Skeletal muscle cell (primary cell): ENCODE data around the gene FAM234B.
"Not testable (repeated sequence)": the region's sequence is repeated elsewhere in the genome, so short reads cannot be mapped to it uniquely, and the experiment has no call there.

Source experiments
- DNase-seq: peaks from one replicate; pipeline ENCODE4 v3.0.0-alpha.2; 2010; ENCODE audit warnings: low read depth
- H3K4me3 ChIP-seq: 2 replicates; pipeline ENCODE4 v1.5.1; 2011; ENCODE audit warnings: low read depth, mild to moderate bottlenecking, control low read depth, low read length, moderate library complexity

Gene FAM234B

DNA sequence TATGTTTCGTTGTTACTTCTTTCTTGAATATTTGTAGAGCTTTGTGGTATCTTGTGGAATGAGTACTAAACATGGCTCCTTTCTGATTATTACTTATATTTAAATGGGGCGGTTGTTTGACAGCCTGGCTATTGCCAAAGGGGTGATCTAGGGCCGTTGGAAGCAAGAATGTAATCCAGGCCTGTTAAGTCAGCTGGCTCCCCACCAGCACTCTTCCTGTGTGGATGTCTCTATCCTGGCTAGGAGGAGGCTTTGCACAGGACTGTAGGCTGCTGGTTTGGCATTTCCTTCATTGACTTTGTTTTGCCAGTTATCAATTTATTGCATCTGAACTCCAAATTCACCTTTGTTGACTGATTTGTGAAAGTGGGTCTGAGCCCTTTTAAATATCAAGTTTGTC is 5.6 kb downstream of the FAM234B start:
- DNase-seq: no peak
- no peak overlapping the region for H3K4me3 ChIP-seq

DNA sequence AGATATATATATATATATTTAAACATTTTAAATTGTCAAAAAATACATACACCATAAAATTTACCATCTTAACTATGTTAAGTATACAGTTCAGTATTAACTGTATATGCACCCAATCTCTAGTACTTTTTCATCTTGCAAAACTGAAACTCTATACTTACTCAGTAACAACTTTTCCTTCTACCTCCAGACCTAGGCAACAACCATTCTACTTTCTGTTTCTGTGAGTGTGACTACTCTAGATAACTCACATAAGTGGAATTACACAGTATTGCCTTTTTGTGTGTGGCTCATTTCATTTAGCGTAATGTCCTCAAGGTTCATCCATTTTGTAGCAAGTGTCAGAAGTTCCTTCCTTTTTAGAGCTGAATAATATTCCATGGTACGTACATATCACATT is 8.2 kb downstream of the FAM234B start:
- no peak overlapping the region for H3K4me3 ChIP-seq
- DNase-seq: no peak

DNA sequence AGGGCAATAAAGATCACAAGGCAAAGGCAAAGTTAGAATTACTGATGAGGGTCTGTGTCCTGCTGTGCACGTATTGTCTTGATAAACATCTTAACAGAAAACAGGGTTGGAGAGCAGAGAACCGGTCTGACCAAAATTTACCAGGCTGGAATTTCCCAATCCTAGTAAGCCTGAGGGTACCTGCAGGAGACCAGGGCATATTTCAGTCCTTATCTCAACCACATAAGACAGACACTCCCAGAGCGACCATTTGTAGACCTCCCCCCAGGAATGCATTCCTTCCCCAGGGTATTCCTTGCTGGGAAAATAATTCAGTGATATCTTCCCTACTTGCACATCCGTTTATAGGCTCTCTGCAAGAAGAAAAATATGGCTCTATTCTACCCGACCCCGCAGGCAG is 9.4 kb downstream of the FAM234B start:
- not testable (repeated sequence) for DNase-seq, H3K4me3 ChIP-seq

DNA sequence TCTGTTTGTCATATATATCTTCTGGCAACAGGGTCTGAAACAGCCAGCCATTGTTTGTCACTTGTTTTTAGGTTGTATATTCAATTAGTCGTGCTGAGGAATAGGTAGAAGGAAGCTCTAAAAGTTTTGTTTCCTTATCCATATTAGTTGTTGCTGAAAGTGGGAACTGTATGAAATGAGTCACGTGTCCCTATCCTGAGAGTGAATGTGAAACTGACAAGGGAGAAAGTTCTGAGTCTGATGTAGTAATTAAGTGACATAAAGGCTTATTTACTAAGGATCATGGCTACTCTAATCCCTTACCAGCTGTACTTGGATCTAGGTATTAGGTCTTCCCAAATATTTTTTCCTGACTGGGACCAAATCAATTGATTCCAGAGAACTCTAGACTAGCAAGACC is 16.4 kb downstream of the FAM234B start:
- no peak for DNase-seq
- H3K4me3 ChIP-seq: no peak overlapping the region

- no peak overlapping the region for H3K4me3 ChIP-seq
- no peak for DNase-seq
Measured at GRCh38 chr12:13061377-13061776, 17.2 kb downstream of the FAM234B start.

GRCh38 chr12:13062669-13063068 is 18.5 kb downstream of the FAM234B start:
- H3K4me3 ChIP-seq: no peak overlapping the region
- no peak for DNase-seq

DNA sequence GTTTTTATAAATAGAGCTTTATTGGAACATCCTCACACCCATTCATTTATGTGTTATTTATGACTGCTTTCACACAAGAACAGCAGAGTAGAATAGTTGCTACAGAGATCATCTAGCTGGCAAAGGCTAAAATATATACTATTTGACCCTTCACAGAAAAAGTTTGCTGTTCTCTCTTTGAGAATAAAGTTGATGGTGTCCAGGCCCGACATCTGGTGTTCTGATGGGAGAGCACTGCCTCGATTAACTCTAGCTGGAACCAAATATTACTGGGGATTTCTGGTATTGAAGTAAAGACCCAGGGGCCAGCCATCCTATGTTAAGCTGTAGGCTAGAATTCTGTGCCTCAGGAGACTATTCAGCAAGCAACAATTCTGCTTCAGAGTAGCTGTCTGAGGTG is 21.8 kb downstream of the FAM234B start:
- no peak overlapping the region for H3K4me3 ChIP-seq

GRCh38 chr12:13066459-13066858 is 22.3 kb downstream of the FAM234B start:
- DNase-seq: no peak

More for the DNA sequence above, 21.8 kb downstream of the FAM234B start:
- no peak for DNase-seq

DNA sequence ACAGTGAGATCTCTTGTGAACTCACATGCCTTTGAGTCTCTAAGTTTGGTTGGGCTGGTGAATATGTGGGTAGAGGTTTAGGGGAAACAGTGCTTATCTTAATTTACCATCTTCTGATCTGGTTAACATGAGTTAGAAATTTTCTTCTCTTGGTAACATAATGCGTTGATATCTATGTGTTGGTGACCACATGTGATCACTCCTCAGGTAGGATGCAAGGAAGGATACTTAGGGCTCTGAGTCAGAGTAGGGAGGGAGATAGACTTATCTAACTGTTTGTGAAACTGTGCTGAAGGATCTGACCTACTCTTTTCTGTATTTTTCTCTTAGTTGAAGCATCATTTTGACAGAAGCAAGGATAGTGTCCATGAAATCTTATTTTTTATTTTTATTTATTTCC is 23.1 kb downstream of the FAM234B start:
- DNase-seq: no peak
- H3K4me3 ChIP-seq: no peak overlapping the region

More at GRCh38 chr12:13066459-13066858, 22.3 kb downstream of the FAM234B start:
- H3K4me3 ChIP-seq: no peak overlapping the region

GRCh38 chr12:13069380-13069779 is 25.2 kb downstream of the FAM234B start:
- DNase-seq: no peak
- no peak overlapping the region for H3K4me3 ChIP-seq

- DNase-seq: no peak
Measured at GRCh38 chr12:13071305-13072280, 27.4 kb downstream of the FAM234B start.

GRCh38 chr12:13073173-13073572 is 29.0 kb downstream of the FAM234B start:
- H3K4me3 ChIP-seq: no peak overlapping the region
- no peak for DNase-seq

More at GRCh38 chr12:13071305-13072280, 27.4 kb downstream of the FAM234B start:
- no peak overlapping the region for H3K4me3 ChIP-seq

DNA sequence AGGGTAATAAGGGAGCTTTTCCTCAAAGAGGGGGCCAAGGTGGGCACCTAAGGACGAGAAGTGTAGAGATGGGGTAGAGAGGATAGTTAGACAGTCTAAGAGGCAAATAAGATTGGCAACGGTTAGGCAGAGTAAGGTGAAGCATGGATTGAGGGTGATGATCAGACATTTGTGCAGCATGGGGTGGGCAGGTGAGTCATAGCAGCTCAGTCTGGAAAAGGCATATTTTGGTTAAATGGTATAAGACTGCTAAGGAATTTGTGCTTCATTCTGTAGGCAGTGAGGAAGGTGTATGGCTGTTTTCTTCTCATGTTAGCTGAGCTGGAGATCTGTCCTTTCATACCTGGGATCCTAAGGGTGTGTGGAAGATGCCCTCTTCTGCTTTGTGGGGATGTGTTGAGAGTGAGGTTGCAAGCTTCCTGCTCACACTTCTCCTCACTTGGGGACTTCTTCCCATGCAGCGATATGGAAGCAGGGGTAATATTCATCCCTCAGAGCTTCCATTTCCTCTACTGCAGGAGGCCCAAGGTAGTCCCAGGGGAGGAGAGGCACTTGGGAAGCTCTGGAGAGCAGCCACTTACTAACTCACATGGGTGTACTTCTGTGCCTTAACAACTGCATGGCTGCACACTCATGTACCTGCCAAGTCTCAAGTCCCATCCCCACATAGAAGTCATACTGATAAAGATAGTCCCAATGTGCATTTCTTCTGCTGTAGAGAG is 30.4 kb downstream of the FAM234B start:
- DNase-seq: no peak
- H3K4me3 ChIP-seq: no peak overlapping the region

DNA sequence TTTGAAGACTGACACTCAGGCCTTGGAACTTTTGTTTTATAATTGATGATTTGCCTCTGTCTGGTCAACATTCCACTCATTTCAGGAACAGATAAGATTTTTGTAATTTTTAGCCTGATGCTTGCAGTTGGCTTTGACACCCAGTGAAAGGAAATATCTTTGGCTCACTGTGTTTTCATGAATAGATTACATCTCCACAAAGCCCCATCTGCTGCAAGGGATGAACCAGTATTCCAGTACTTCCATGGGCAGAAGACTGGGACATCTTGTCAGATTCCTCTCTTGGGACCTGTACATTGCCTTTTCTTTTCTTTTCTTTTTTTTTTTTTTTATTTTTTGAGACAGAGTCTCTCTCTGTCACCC is 30.9 kb downstream of the FAM234B start:
- DNase-seq: no peak
- no peak overlapping the region for H3K4me3 ChIP-seq

DNA sequence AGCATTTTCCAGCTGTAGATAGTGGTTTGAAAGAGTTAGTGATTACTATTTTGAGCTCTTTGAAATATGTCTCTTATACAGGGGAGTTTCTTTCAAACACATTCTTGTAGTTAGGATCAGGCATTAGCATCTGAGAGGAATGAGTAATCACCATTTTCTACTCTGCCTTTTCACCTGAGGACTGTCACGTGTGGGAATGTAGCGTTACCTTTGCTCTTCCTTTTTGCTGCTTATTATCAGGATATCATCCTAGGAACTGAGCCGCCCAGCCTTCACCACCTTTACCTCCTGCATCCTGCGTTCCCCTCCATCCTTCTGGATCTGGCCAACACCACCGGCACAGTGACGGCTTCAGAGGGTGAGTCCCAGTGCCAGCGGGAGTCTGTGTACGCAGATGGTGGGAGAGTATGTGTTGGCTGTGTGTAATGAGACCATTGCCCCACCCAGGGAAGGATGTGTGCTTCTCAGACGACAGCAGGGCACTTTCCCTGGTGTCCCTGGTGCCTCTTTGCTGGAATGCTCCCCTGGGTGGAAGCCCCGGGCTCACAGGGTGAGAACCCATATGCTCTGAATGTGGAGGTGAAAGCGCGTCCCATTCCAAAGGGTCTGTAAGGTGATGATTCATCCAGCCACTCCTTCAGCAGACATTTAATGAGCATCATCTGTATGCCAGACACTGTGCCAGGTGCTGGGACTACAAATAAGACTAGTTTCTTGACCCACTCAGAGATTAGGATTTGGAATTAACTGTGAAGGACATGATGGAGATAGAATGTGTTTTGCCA is 31.8 kb downstream of the FAM234B start:
- no peak for DNase-seq
- no peak overlapping the region for H3K4me3 ChIP-seq

DNA sequence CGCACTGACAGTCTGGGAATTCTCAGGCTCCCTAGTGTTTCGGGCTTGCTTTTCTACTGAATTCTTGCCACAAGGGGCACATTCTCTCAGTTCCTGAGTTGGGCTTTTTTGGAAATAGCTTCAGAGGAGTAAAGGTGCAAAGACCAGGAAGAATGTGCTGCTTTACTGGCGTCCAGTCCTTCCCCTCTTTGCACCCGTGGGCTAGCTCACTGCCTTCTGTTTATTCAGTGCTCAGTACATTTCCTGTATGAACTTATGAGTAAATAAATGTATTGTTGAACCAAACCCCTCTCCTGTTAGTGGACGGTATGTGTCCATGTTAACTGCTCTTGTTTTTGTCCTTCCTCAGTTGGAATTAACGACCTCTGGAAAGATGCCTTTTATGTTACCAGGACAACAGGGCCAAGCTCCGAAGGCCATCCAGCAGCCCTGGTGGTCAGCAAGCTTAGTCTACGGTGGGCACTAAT is 35.3 kb downstream of the FAM234B start:
- no peak for DNase-seq
- no peak overlapping the region for H3K4me3 ChIP-seq

GRCh38 chr12:13080266-13080665 is 36.1 kb downstream of the FAM234B start:
- no peak for DNase-seq

DNA sequence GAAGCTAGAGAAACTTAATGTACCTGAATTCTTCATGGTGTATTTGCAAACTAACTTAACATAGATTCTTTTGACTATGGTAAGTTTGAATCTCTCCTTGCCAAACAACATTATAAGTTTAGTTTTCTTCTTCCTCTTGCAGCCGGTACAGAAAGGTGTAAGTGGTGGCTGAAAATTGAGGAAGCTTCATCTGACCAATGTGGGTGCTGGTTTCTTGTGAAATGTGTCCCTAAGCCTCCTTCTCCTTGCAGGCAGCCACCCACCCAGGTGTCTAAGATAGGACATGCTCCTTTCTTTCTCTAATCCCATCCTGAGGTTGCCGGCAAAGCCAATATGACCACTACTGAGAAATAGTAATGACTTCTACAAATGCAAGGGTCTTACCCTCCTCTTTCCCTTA is 38.7 kb downstream of the FAM234B start:
- no peak for DNase-seq
- no peak overlapping the region for H3K4me3 ChIP-seq

More at GRCh38 chr12:13080266-13080665, 36.1 kb downstream of the FAM234B start:
- no peak overlapping the region for H3K4me3 ChIP-seq

GRCh38 chr12:13083638-13084037 is 39.5 kb downstream of the FAM234B start:
- not testable (repeated sequence) for H3K4me3 ChIP-seq, DNase-seq
